HG03439 (cell line): ENCODE data around the gene TRIM52.

Experiments used
- ATAC-seq: cut with Tn5 transposase; IDR thresholded peaks from one replicate; pipeline ENCODE4 v1.9.1; 2021; ENCODE audit warnings: mild to moderate bottlenecking, moderate library complexity; ENCODE audit not compliant: unreplicated experiment

The TRIM52 gene

DNA sequence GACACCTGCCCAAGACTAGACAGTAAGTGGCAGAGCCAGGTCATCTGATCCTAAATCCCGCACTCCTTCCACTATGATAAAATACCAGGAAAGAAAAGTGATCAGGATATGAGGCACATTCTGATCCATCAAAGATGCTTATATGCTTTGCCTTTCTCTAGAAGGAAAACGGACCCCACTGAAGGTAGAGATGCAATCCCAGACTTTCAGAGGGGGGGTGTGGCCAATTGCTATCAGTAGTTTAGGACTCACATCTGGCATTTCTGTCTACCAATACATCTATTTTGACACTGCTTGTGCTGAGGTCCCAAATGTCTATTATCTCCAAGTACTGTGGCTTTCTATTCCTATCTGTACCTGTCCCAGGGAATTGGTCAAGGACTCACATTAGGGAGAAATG, 1.7 kb downstream of the TRIM52 start:
- no peak for ATAC-seq

DNA sequence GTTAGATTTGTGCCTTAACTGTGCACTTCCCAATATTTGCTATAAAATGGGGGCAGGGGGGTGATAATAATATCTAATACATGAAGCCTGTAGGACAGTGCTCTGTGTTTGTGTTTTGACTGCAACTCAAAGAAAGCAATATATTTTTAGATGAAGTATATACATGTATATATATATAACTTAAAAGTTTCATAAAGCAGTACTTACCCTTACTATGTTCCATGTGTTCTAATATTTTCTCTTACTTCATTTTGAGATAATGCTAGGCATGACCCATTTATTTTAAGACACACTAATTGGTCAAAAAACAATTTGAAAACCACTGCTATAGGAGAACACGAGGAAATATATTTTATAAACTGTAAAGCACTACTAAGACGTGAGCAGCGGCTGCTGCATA, 2.4 kb downstream of the TRIM52 start:
- ATAC-seq: no peak

DNA sequence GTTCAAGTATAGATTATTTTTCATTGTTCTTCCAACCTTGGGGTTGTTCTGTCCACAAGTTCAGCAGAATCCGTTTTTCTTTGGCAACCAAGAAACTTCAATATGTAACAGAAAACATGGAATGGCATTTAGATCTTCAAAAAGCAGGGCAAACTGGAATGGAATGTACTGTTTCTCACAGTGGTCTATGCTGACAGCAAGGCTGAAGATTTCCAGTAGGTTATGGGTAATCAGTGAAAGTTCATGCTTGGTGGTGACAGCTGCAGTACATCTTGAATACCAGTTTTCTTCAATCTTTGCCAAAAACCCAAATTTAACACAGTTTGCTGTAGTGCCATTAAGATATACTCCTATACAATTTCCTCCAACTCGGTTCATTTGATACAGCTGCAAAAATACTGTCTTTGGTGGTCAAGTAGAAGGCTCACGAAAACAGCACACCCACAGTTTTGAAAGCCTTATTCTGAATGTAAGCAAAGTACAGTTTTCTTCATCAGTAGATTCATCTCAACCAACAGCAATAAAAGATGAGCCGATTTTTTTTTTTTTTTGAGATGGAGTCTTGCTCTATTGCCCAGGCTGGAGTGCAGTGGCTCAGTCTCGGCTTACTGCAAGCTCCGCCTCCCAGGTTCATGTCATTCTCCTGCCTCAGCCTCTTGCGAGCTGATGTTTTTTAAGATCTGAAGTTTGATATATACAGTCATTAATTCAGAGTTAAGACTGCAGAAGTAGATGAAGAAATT, 4.9 kb downstream of the TRIM52 start:
- ATAC-seq: no peak

DNA sequence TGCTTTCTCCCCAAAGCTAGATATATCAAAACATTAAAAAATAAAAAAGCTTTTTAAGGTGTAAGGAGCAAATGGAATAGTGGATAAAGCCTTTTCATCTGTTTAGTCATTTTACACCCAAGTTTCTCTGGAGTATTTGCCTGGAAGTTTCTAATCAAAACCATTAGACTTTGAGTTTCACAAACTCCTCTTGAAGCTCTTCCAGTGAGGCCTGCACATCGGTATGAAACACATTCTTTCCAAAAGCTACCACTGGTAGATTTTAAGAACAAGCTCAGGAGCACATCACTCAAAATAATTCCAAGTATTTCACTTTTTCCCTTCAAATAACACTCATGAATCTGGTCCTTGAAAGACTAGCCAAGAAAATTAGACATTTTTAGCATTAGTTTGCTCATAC, 5.7 kb downstream of the TRIM52 start:
- no peak for ATAC-seq

DNA sequence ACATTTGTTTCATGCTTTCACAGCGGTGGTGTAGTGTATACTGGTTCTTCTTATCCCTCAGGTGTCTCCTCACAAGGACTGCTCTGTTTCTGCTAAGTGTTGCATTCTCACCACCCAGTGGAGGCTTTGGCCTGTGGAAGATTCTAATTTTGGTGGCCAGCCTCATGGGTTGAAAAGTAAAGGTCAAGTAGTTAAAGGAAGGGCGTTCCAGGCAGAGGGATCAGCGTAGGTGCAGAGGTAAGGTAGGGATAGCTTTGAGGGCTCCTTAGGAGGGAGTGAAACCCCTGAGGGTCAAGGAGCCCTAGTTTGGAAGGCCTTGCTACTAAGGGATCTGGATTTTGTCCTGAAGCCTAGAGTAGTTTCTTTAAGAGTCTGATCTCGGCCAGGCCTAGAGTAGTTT, 12.7 kb downstream of the TRIM52 start:
- no peak for ATAC-seq

DNA sequence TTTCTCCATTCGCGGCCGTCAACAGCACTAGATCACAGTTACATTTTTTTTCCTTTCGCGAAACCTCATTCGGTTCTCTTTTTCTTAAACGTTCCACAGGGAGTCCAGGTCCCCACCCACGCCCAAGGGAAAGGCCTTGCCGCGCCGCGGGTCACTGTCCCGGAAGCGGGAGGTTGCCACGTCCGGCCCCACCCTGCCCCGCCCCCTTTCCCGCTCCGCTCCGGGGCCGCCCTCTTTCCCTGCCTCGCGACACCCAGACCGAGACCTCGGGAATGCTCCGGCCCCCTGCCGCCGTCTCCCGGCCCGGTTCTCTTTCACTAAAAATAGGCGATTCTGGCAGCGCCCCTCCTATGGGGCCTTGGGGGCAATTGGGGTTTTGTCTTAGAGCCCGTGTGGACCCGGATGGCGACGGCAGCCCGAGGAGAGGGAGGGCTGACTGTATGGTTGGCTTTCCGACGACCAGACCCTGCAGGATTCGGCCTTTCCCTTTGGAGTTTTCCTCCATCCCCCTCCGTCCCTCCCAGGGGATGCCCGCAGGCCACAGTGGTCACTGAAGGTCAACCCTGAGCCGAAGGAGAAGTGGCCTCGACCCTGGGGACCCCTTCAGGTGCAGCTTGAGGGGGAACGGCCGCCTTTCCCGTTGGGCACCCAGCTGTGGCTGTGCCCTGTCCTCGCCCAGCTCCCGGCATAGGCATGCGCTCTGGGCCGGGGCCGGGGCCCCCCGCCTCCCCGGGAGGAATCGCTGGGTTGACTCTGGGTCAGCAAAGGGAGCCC, 14.5 kb downstream of the TRIM52 start:
- ATAC-seq: peak; percentile 34

DNA sequence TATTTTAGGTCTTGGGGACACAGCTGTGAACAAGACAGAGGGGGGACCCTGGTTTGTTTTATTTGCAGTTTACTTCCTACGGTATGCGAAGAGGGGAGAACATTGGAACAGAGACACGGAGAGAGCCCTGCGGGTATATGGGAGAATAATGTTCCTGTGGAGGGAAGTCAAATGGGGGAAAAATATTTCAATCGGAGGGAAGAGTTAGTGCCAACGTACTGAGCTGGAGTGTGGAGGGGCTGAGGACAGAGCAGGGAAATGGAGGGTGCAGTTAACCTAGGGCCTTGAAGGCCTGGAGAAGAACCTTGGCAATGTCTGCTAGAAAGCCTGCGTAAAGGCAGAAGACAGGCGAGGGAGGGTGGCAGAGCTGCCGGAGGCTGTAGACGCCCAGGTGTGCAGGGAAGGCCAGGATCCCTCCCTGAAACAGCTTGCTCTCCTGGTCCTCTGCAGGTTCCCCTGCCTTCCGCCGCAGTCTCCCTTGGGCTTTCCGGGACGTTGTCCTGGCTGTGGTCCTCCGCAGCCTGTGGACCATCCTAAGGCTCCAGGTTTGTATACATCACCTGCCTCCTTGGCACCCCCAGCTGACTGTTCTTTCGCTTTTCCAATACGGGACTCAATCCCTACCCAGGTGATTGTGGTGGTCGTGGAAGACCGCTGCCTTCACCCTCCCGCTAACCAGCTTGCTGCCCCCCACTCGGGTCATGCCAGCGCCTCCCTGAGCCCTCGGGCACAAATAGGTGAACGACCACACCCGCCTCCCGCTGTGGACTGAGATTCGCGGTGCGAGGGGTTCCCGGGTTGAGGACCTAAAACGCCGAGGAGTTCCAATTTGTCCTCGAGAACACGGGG, 15.3 kb downstream of the TRIM52 start:
- ATAC-seq: no peak

DNA sequence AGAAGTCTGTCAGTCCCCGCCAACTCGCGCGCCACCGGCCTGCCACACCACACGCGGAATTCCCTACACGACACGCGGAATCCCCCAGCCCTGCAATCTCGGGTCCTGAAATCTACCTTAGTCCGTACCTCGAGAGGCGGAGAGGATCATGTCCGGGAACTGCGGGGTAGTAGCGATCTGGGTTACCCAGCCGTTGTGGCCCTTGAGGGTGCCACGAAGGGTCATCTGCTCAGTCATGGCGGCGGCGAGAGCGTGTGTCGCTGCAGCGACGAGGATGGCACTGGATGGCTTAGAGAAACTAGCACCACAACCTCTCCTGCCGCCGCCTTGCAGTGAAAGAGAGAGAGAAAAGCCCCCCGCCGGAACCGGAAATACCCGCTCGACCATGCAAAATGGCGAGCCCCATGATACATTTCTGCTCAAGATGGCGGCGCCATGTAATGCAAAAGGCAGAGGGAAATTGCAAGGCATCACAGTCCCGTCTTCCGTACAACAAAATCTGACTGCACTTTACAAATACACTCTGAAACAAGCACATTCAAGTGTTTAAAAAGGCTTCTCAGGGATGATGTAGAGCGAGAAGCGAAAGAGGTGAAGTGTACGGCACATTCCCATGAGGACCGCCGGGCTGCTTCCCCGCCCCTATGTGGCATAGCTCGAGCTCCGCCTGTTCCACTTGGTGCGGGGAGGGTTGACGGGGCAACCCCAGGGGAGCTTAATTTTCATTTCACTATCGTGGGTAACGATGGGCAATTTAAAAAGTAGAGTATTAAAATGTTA, 17.2 kb downstream of the TRIM52 start, which contains the start of gene RACK1:
TSS of gene RACK1 (minus strand) at position 343 of the 780 bp plus-strand sequence. CDS start at position 237, 106 bp downstream.
- peak; percentile 54 for ATAC-seq

DNA sequence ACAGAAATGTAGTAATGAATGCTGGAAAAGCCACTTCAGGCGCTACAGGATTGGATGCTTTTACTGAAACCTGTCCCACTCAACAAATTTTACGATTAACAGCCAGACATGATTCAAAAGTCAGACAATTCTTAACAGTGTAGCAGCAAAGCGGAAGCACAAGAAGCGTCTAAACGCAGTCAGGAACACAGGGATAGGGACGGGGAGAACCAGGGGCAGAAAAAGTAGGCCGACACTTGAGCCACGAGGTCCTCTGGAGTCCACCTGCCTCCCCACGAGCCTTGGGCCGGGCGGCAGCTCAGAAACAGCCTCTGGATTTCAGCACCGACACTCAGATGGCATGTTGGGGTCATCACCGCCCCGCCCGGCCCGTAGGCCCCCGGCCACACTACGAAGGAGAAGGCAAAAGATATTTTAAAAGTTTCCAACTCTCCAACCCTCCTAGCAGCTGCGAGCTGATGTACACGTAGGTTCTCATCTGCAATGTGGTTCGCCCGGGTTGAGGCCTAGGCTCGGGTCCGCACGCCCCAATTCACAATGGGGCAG, 17.9 kb downstream of the TRIM52 start:
- peak; percentile 6 for ATAC-seq

DNA sequence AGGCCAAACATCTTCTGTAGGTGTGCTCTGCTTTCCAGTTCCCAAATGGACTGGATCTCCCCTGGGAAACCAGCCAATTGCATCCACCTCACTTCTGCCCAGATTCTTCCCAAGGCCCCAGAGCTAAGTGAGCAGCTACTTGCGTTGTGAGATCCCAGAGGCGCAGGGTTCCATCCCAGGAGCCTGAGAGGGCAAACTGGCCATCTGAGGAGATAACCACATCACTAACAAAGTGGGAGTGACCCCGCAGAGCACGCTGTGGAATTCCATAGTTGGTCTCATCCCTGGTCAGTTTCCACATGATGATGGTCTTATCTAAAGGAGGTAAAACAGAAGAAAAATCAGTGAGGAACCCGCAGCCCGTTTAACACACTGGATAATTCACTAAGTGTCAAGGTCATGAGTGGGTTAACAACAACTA, 18.9 kb downstream of the TRIM52 start:
- no peak for ATAC-seq

DNA sequence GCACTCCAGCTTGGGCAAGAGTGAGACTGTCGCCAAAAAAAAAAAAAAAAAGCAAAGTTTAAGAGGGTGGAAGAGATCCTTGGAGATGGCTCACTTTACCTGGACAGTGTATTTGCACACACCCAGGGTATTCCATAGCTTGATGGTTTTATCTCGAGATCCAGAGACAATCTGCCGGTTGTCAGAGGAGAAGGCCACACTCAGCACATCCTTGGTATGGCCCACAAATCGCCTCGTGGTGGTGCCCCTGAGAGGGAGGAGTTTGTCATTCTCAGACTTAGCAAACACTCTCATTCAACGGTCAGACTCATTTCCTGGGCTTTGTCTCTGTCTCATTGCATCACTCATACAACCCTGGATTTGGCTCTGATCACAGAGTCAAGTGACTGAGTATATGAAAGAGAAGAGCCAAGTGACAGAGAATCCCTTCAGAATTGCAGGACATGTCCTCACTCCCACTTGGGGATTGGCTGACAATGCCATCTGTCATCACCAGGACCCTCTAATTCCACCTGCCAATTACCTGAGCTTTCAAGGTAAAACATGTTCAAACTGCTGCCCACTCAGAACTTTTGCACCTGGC, 19.5 kb downstream of the TRIM52 start:
- no peak for ATAC-seq

DNA sequence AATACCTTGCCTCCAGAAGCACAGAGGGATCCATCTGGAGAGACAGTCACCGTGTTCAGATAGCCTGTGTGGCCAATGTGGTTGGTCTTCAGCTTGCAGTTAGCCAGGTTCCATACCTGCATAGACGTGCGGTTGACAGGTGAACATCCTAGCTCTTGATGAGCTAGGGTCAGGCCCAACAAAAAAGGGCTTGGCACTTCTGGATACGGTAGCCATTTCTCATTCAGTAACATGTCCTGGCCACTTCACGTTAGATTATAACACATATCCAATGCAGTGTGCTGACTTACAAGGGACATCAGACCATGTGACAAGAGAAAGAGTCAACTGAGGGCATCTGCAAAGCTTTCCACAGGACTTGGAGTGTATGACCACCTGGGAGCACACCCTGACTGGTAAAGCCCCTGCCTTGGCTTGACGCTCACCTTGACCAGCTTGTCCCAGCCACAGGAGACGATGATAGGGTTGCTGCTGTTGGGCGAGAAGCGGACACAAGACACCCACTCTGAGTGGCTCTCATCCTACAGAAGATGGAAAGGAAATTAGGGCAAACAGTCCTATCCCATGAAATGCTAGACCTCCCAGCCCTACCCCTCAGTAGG, 21.8 kb downstream of the TRIM52 start:
- no peak for ATAC-seq

DNA sequence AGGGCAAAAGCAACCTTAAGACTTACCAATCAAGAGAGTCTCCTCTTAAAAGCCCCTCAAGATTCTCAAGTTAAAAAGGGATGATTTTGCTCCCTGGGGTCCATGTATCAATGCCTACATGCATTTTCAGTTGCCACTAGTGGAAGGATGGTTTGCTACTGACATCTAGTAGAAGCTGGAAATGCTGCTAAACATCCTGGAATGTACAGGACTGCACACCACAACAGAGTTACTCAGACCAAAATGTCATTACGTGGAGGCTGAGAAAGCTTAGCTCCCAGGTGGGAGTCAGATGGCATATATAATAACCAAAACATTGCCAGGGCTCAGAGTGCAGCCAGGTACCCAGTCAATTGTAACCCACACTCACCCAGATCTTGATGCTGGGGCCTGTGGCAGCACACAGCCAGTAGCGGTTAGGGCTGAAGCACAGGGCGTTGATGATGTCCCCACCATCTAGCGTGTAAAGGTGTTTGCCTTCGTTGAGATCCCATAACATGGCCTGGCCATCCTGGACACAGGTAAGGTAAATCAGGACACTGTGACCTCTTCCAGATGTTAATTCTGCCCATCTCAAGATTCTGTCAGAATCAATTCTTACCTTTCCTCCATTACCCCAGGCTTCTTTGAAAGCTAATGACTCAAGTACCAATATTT, 23.1 kb downstream of the TRIM52 start:
- ATAC-seq: no peak

DNA sequence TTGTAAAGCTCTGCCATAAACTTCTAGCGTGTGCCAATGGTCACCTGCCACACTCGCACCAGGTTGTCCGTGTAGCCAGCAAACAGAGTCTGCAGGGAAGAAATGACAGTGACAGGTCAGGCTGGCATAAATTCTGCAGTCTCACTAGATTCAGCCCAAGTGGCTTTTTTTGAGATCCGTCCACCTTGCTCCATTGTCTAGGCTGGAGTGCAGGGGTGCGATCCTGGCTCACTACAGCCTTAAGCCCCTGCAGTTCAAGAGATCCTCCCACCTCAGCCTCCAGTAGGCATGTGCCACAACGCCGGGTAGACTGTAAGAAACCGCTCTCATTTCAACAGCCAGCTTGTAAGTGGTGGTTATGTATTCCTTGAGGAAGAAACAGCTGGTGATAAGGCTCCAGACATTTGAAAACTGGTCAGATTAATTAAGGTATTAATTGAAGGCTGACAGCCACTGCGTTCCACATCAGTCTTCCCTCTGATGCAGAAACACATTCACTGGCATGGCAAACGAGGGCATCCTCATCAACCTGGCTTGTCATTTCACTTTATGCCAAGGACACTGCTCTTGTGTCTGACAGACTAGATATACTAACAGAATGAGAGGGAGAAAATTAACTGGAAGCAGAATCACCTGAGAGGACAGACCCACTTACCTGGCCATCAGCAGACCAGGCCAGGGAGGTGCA, 23.8 kb downstream of the TRIM52 start:
- ATAC-seq: no peak

DNA sequence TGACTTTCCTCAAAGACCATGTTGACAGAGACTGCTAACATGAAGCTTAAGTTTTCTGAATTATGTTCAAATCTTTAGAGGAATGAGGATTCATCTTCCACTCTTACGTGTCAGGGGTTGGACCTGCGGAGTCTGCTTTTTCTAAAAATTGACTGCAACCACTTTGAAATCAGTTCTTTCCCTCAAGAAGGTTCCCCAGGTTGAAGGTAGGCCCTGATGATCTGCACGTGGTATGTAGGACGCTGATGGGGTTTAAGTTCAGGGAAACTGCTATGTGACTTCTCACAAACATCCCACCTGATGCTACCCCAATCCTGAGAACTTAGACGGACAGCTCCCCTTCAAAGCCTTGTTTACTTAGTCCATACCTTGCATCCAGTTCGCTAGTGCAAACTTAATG, 24.5 kb downstream of the TRIM52 start:
- no peak for ATAC-seq

DNA sequence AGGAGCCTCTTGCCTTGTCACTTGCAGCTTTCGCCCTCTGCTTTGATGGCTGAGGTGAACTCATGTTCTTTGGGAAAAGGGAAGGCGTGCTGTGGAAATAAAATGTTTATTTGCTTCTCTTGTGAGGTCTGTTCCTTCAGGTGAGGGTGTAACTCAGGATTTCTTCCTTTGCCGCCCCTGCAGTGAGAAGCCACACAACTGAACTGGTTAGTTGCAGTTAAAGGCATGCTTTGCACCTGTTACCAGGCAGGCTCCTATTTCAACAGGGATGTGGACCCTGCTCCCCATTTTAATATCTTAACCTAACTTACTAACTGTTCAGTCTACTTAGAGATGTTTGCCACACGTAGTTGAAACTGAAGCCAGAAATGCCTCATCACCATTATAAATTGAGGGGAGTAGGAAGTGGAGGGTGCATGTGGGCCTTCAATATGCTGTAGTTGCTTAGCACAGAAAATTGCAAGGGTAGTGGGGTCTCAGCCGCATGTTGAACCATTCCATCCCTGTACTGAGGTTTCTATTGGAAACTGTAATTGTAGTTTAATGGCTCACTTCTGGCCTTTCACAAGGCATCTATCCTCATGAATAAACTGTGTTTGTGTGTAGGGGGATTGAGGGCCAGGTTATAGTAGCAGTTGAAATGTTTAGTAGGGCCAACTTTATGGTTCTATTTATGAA, 25.1 kb downstream of the TRIM52 start:
- no peak for ATAC-seq

DNA sequence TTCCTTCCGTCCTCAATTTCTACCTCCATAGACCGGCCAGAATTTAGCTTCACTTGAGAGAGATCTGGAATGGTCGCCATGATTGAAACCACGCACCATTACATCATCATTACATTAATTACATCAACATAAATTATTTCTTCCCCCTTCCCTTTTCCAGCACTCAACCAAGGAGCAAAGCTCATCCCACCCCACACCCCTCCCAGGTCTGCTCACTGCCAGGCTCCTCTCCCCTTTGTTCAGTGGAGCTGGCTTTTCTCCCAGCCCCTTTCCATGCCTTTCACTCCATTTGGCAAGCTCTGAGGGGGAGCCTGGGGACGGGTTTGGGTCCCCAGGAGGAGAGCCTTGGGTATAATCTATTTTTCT, 25.6 kb downstream of the TRIM52 start:
- ATAC-seq: no peak
